ENCODE data around the gene EEFSEC. TPM values are rescaled to one million over a fixed set of nuclear protein-coding genes. Genes with fewer than 3 reads are reported as not detected.

EEFSEC gene
- total RNA-seq, 4 donors from 2014 or later: 25.1 to 43.5 (median 29.5) TPM

GRCh38 chr3:128215290-128215689 is 62.0 kb downstream of the EEFSEC start:
- DNase-seq (ENCODE audit: low spot score in 2 of 2): no peak
- no peak for TF ChIP-seq CTCF (IDR thresholded peaks at IDR 0.05)
- TF ChIP-seq EP300 (IDR thresholded peaks at IDR 0.05): no peak
- no peak for TF ChIP-seq POLR2A (IDR thresholded peaks at IDR 0.05)
- H3K27ac ChIP-seq: no peak overlapping the region
- peaks cover 0 to 15% (median 0%) of the 10 kb centered on the region in 4 donors for H3K4me1 ChIP-seq
- no peak overlapping the region for H3K4me3 ChIP-seq
- H3K27me3 ChIP-seq: no peaks in the 10 kb centered on the region
- H3K9me3 ChIP-seq: no peaks in the 10 kb centered on the region
- WGBS, 2 donors: 87% methylated on average over 2 of the region's 2 CpGs
- H3K36me3 ChIP-seq: peaks cover 0 to 8% (median 0%) of the 10 kb centered on the region in 3 donors

- TF ChIP-seq EP300 (IDR thresholded peaks at IDR 0.05) (no peak), POLR2A (IDR thresholded peaks at IDR 0.05) (no peak), CTCF (IDR thresholded peaks at IDR 0.05) (no peak)
- Histone ChIP-seq H3K36me3 (peaks cover 0 to 8% (median 0%) of the 10 kb centered on the region in 3 donors), H3K4me1 (peaks cover 0 to 8% (median 0%) of the 10 kb centered on the region in 4 donors), H3K27me3 (no peaks in the 10 kb centered on the region), H3K4me3 (no peak overlapping the region), H3K27ac (no peak overlapping the region), H3K9me3 (no peaks in the 10 kb centered on the region)
- whole genome bisulfite sequencing, 2 donors: 64 to 76% methylated on average over 5 of the region's 5 CpGs
- no peak for DNase-seq (ENCODE audit: low spot score in 2 of 2)
These were observed 62.7 kb downstream of the EEFSEC start for GRCh38 chr3:128215800-128216495.

GRCh38 chr3:128217702-128218547 is 64.6 kb downstream of the EEFSEC start:
- no peak overlapping the region for H3K27ac ChIP-seq

GRCh38 chr3:128218548-128219257 is 65.4 kb downstream of the EEFSEC start:
- H3K27ac ChIP-seq: no peak overlapping the region
- TF ChIP-seq POLR2A (IDR thresholded peaks at IDR 0.05) (no peak), EP300 (IDR thresholded peaks at IDR 0.05) (no peak), CTCF (IDR thresholded peaks at IDR 0.05) (no peak)
- no peaks in the 10 kb centered on the region for H3K27me3 ChIP-seq
- WGBS, 2 donors: 85% methylated on average over 13 of the region's 13 CpGs
- H3K4me1 ChIP-seq: peaks cover 0 to 5% (median 0%) of the 10 kb centered on the region in 4 donors
- H3K36me3 ChIP-seq: peaks cover 0 to 8% (median 0%) of the 10 kb centered on the region in 3 donors
- peaks cover 0 to 8% (median 0%) of the 10 kb centered on the region in 4 donors for H3K9me3 ChIP-seq
- no peak for DNase-seq (ENCODE audit: low spot score in 2 of 2)
- no peak overlapping the region for H3K4me3 ChIP-seq

More at GRCh38 chr3:128217702-128218547, 64.6 kb downstream of the EEFSEC start:
- TF ChIP-seq CTCF (IDR thresholded peaks at IDR 0.05) (no peak), POLR2A (IDR thresholded peaks at IDR 0.05) (no peak), EP300 (IDR thresholded peaks at IDR 0.05) (no peak)
- Histone ChIP-seq H3K9me3 (peaks cover 0 to 3% (median 0%) of the 10 kb centered on the region in 4 donors), H3K4me1 (peaks cover 0 to 5% (median 0%) of the 10 kb centered on the region in 4 donors), H3K36me3 (peaks cover 0 to 8% (median 0%) of the 10 kb centered on the region in 3 donors), H3K4me3 (no peak overlapping the region), H3K27me3 (no peaks in the 10 kb centered on the region)
- no peak for DNase-seq (ENCODE audit: low spot score in 2 of 2)
- WGBS, 2 donors: 74 to 77% methylated on average over 6 of the region's 6 CpGs
